HG02970 (cell line): ENCODE results near the gene ETFB.

Experiments
- ATAC-seq: cut with Tn5 transposase; IDR thresholded peaks from one replicate; pipeline ENCODE4 v1.9.1; 2021; ENCODE audit warnings: mild to moderate bottlenecking, moderate library complexity, moderate number of reproducible peaks; ENCODE audit not compliant: unreplicated experiment, low FRiP score

ETFB gene

DNA sequence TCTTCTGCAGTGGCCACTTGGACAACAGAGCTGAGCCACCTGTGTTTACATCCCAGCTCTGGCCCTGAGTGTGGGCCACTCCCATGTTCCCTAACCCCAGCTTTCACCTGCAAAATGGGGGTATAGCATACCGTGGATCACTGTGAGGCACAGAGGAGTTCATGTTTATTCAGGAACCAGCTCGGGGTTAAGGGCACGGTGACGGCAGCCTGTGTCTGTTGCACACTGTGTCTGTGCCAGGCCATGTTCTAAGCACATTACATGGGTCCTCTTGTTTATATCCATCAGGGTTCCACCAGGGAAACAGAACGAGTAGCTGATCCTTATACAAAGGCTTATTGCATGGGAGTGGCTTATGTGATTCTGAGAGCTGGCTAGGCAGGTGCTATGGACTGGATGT, 68.8 kb downstream of the ETFB start:
- ATAC-seq: no peak

DNA sequence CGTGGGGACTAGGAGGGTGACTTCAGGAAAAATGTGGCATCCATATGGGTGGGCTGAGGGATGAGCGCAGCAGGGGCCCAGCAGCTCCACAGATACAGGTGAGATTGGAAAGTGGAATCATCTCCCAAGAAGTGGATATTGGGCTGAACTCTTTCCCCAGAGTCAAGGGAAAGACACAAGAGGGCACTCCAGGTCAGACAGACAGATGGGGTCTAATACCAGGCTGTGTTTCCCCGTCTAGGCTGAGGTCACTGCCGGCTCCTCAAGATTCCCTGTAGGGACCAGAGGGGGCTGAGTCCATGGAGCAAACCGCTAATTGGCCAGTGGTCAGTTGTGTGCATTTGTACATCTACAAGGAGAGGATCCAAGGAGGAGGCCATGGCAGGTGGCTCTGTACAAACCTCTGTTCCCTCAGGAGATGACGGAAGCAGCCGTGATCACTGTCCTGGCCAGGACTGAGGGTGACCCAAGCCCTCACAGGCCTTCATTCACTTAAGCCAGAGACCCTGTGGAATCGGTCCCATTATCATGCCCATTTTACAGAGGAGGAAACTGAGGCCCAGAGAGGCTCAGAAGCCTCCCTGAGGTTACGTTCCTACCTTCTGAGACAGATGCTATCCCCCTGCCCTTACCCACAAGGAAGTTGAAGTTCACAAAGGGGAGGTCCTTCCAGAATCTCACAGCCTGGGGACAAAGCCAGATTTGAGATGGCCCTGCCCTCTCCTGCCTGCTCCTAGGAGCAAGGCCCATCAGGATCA, 69.7 kb downstream of the ETFB start:
- ATAC-seq: no peak

DNA sequence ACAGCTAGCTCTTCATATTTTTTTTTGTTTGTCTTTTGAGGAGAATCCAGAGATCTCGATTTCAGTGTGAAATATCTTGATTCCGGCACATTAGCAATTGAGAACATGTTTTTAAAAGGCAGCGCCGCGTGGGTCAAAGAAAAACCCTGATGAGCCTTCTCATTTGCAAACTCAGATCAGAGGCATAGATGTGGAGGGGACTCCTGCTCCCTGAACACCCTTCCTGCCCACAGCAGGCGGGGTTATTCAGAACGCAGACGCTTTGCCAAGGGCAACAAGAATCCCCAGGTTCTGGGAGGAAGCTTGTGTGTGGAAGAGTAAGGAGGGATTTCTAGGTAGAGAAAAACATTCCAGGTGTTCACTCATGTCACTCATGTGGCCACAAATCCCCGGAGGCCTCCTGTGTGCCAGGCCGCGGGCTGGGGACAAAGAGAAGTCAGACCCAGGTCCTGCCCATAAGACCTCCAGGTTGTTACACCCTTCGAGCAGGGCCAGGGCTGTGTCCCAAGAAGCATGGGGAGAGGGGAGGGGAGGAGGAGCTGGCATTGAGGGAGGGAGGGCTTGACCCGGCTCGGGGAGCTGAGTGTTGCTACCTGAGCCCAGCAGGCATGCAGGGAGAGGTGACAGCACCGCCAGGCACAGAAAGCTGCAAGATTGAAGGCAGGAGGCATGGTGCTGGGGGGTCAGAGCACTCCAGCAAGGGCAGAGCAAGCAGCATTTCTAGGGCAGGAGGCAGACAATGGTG, 70.6 kb downstream of the ETFB start:
- no peak for ATAC-seq
